CD4-positive, alpha-beta memory T cell (primary cell): ENCODE results near the gene SSBP3. TPM values are rescaled to one million over a fixed set of nuclear protein-coding genes. Genes with fewer than 3 reads are reported as not detected.
A peak's percentile ranks its signal among the peaks of the same experiment; 100 is the strongest.

Source experiments
- CTCF ChIA-PET: fragments of 350-600 bp; sonication (Branson Sonifier 250); formaldehyde crosslinking; loops from one replicate; lab custom pipeline; 2021; ENCODE audit warnings: inconsistent platforms; ENCODE audit not compliant: partially characterized antibody; lab: Charles Lee
- POLR2A ChIA-PET: fragments of 350-600 bp; sonication (Branson Sonifier 250); formaldehyde crosslinking; loops from one replicate; lab custom pipeline; 2021; ENCODE audit not compliant: partially characterized antibody; lab: Charles Lee
- DNase-seq, 5 donors: peaks; one replicate each; pipeline versions ENCODE4 v3.0.0 to v3.0.0-alpha.2; 2020 to 2022; ENCODE audit warnings: mixed read lengths in 1 of 5
- H3K27ac ChIP-seq: one replicate; pipeline ENCODE4 v1.7.0; 2013; ENCODE audit warnings: low read depth, low read length
- H3K27me3 ChIP-seq: 2 replicates; pipeline ENCODE4 v1.7.0; 2013; ENCODE audit warnings: mild to moderate bottlenecking, low read length, moderate library complexity; ENCODE audit not compliant: insufficient read depth
- H3K36me3 ChIP-seq: 2 replicates; pipeline ENCODE4 v1.7.0; 2013; ENCODE audit warnings: mild to moderate bottlenecking, low read length, moderate library complexity; ENCODE audit not compliant: insufficient read depth
- H3K4me1 ChIP-seq: 2 replicates; pipeline ENCODE4 v1.7.0; 2013; ENCODE audit warnings: mild to moderate bottlenecking, low read length, moderate library complexity; ENCODE audit not compliant: insufficient read depth
- H3K4me3 ChIP-seq, 2 donors: one replicate each; pipeline ENCODE4 v1.7.0; 2013; ENCODE audit warnings: low read length in 2 of 2, mild to moderate bottlenecking in 1 of 2
- H3K9me3 ChIP-seq, 2 donors: one replicate each; pipeline ENCODE4 v1.7.0; 2013; ENCODE audit warnings: low read length in 2 of 2, control low read depth in 1 of 2; ENCODE audit not compliant: control insufficient read depth in 1 of 2
- H3K27ac Mint-ChIP-seq, 7 donors: one replicate each; pipeline ENCODE4 v1.8.0; 2020 to 2021; ENCODE audit warnings: mixed read lengths in 7 of 7, mild to moderate bottlenecking in 6 of 7, inconsistent platforms in 3 of 7, moderate library complexity in 3 of 7
- H3K27me3 Mint-ChIP-seq, 2 donors: one replicate each; pipeline ENCODE4 v1.8.0; 2020 to 2021; ENCODE audit warnings: mixed read lengths in 2 of 2
- H3K36me3 Mint-ChIP-seq, 2 donors: one replicate each; pipeline ENCODE4 v1.8.0; 2020 to 2021; ENCODE audit warnings: mixed read lengths in 2 of 2, inconsistent platforms in 1 of 2, mild to moderate bottlenecking in 1 of 2
- H3K4me1 Mint-ChIP-seq, 4 donors: one replicate each; pipeline ENCODE4 v1.8.0; 2020 to 2021; ENCODE audit warnings: mixed read lengths in 4 of 4, mild to moderate bottlenecking in 1 of 4
- H3K4me3 Mint-ChIP-seq, 8 donors: one replicate each; pipeline ENCODE4 v1.8.0; 2020 to 2021; ENCODE audit warnings: mixed read lengths in 8 of 8, mild to moderate bottlenecking in 7 of 8, moderate library complexity in 6 of 8, inconsistent platforms in 3 of 8
- H3K9me3 Mint-ChIP-seq, 8 donors: one replicate each; pipeline ENCODE4 v1.8.0; 2020 to 2021; ENCODE audit warnings: mixed read lengths in 8 of 8, mild to moderate bottlenecking in 5 of 8, inconsistent platforms in 3 of 8, moderate library complexity in 1 of 8
- intact Hi-C: fragments of 100-400 bp; cut with micrococcal nuclease; formaldehyde crosslinking; loops from one replicate; pipeline ENCODE4 v1.15.1; 2023
- polyA plus RNA-seq, 2 donors: library from polyadenylated mRNA; unstranded; fragments of 300-500 nt; fragmentation: Illumina TruSeq; gene quantifications; one replicate each; pipeline ENCODE4 v1.2.3, GENCODE V29; 2021
- total RNA-seq, 2 experiments: library from RNA; stranded (reverse); gene quantifications; one replicate each; pipeline ENCODE4 v1.2.3, GENCODE V29; 2021

The SSBP3 gene
- total and polyA plus RNA-seq, 4 experiments from 2014 or later = 10.9 to 87.6 (median 45.1) TPM

GRCh38 chr1:54282101-54282847, 123.9 kb downstream of the SSBP3 start:
- no peak overlapping the region for H3K27ac ChIP-seq
- POLR2A ChIA-PET = no interaction called here
- no peak overlapping the region for H3K4me3 ChIP-seq
- peaks cover 10% of the 10 kb centered on the region for H3K36me3 ChIP-seq
- H3K27ac Mint-ChIP-seq = peak overlapping the region in 3 of 7 donors; percentile 20 to 64 (median 29)
- no peaks in the 10 kb centered on the region for H3K27me3 ChIP-seq
- no peaks in the 10 kb centered on the region for H3K9me3 Mint-ChIP-seq
- peaks cover 39 to 71% (median 55%) of the 10 kb centered on the region in 4 donors for H3K4me1 Mint-ChIP-seq
- CTCF ChIA-PET = no interaction called here
- peaks cover 11 to 15% of the 10 kb centered on the region in 2 donors for H3K36me3 Mint-ChIP-seq
- no peaks in the 10 kb centered on the region for H3K9me3 ChIP-seq
- H3K4me3 Mint-ChIP-seq = no peak overlapping the region
- no peak for DNase-seq
- H3K27me3 Mint-ChIP-seq = no peaks in the 10 kb centered on the region
- H3K4me1 ChIP-seq = peaks cover 50% of the 10 kb centered on the region
- intact Hi-C loops = no loop called here

GRCh38 chr1:54280651-54281050, 125.5 kb downstream of the SSBP3 start:
- POLR2A ChIA-PET = no interaction called here
- Histone ChIP-seq H3K36me3 (peaks cover 10% of the 10 kb centered on the region), H3K27ac (no peak overlapping the region), H3K4me1 (peaks cover 35% of the 10 kb centered on the region), H3K4me3 (no peak overlapping the region), H3K27me3 (no peaks in the 10 kb centered on the region), H3K9me3 (no peaks in the 10 kb centered on the region)
- intact Hi-C loops = no loop called here
- Mint-ChIP-seq H3K4me3 (peak overlapping the region in 1 of 8 donors; percentile 7), H3K36me3 (peaks cover 14 to 21% of the 10 kb centered on the region in 2 donors), H3K27me3 (no peaks in the 10 kb centered on the region), H3K9me3 (no peaks in the 10 kb centered on the region), H3K27ac (peak overlapping the region in 2 of 7 donors; percentile 31 to 68), H3K4me1 (peaks cover 34 to 69% (median 47%) of the 10 kb centered on the region in 4 donors)
- no peak for DNase-seq
- CTCF ChIA-PET = no interaction called here

GRCh38 chr1:54279457-54279856, 126.7 kb downstream of the SSBP3 start:
- no peak for DNase-seq
- POLR2A ChIA-PET = no interaction called here
- H3K27ac Mint-ChIP-seq = peak overlapping the region in 1 of 7 donors; percentile 66
- H3K4me1 Mint-ChIP-seq = peaks cover 27 to 66% (median 42%) of the 10 kb centered on the region in 4 donors
- intact Hi-C loops = no loop called here
- H3K4me3 Mint-ChIP-seq = no peak overlapping the region
- Histone ChIP-seq H3K4me1 (peaks cover 24% of the 10 kb centered on the region), H3K4me3 (no peak overlapping the region), H3K27ac (no peak overlapping the region), H3K27me3 (no peaks in the 10 kb centered on the region), H3K36me3 (peaks cover 10% of the 10 kb centered on the region), H3K9me3 (no peaks in the 10 kb centered on the region)
- peaks cover 14 to 21% of the 10 kb centered on the region in 2 donors for H3K36me3 Mint-ChIP-seq
- CTCF ChIA-PET = interaction anchor here (2.9 kb wide), 1 partner anchor 15 kb away, joined by 8 read pairs; no protein-coding TSS in a partner anchor
- H3K9me3 Mint-ChIP-seq = no peaks in the 10 kb centered on the region
- H3K27me3 Mint-ChIP-seq = no peaks in the 10 kb centered on the region

GRCh38 chr1:54278941-54279422, 127.2 kb downstream of the SSBP3 start:
- H3K36me3 Mint-ChIP-seq = peaks cover 14 to 21% of the 10 kb centered on the region in 2 donors
- CTCF ChIA-PET = interaction anchor here (1.0 to 2.9 kb wide), 3 partner anchors 14 to 534 kb away, joined by 3 to 8 read pairs (median 4); no protein-coding TSS in a partner anchor
- H3K9me3 Mint-ChIP-seq = no peaks in the 10 kb centered on the region

GRCh38 chr1:54277451-54278341, 128.5 kb downstream of the SSBP3 start:
- no peak for DNase-seq
- no peaks in the 10 kb centered on the region for H3K27me3 ChIP-seq
- intact Hi-C loops = no loop called here
- CTCF ChIA-PET = interaction anchor here (1.0 to 2.9 kb wide), 4 partner anchors 13 to 535 kb away, joined by 3 to 8 read pairs (median 4); no protein-coding TSS in a partner anchor
- Mint-ChIP-seq H3K4me1 (peaks cover 18 to 49% (median 35%) of the 10 kb centered on the region in 4 donors), H3K4me3 (peak overlapping the region in 1 of 8 donors; percentile 13), H3K9me3 (no peaks in the 10 kb centered on the region), H3K27me3 (no peaks in the 10 kb centered on the region), H3K27ac (peak overlapping the region in 3 of 7 donors; percentile 2 to 70 (median 58)), H3K36me3 (peaks cover 14 to 20% of the 10 kb centered on the region in 2 donors)
- POLR2A ChIA-PET = interaction anchor here (1.2 kb wide), 1 partner anchor 128 kb away, joined by 4 read pairs; the partner anchor contains the start of gene SSBP3
- H3K27ac ChIP-seq = no peak overlapping the region
- H3K4me1 ChIP-seq = peaks cover 17% of the 10 kb centered on the region
- no peak overlapping the region for H3K4me3 ChIP-seq
- H3K9me3 ChIP-seq = no peaks in the 10 kb centered on the region
- H3K36me3 ChIP-seq = peaks cover 10% of the 10 kb centered on the region

More at GRCh38 chr1:54278941-54279422, 127.2 kb downstream of the SSBP3 start:
- intact Hi-C loops = no loop called here
- DNase-seq = no peak
- Mint-ChIP-seq H3K4me1 (peaks cover 24 to 62% (median 40%) of the 10 kb centered on the region in 4 donors), H3K4me3 (no peak overlapping the region), H3K27me3 (no peaks in the 10 kb centered on the region), H3K27ac (no peak overlapping the region)
- Histone ChIP-seq H3K9me3 (no peaks in the 10 kb centered on the region), H3K27ac (no peak overlapping the region), H3K27me3 (no peaks in the 10 kb centered on the region), H3K4me3 (no peak overlapping the region), H3K4me1 (peaks cover 21% of the 10 kb centered on the region), H3K36me3 (peaks cover 10% of the 10 kb centered on the region)
- POLR2A ChIA-PET = no interaction called here

- Histone ChIP-seq H3K36me3 (peaks cover 10% of the 10 kb centered on the region), H3K27me3 (no peaks in the 10 kb centered on the region), H3K9me3 (no peaks in the 10 kb centered on the region), H3K4me1 (peaks cover 17% of the 10 kb centered on the region), H3K27ac (no peak overlapping the region), H3K4me3 (no peak overlapping the region)
- H3K27me3 Mint-ChIP-seq = no peaks in the 10 kb centered on the region
- H3K4me3 Mint-ChIP-seq = no peak overlapping the region
- H3K36me3 Mint-ChIP-seq = peaks cover 14 to 22% of the 10 kb centered on the region in 2 donors
- ChIA-PET CTCF (interaction anchor here (1.0 to 2.9 kb wide), 2 partner anchors 12 to 223 kb away, joined by 3 to 8 read pairs; no protein-coding TSS in a partner anchor), POLR2A (interaction anchor here (1.2 kb wide), 1 partner anchor 129 kb away, joined by 4 read pairs; the partner anchor contains the start of gene SSBP3)
- peaks cover 18 to 44% (median 31%) of the 10 kb centered on the region in 4 donors for H3K4me1 Mint-ChIP-seq
- no peak for DNase-seq
- H3K9me3 Mint-ChIP-seq = no peaks in the 10 kb centered on the region
- intact Hi-C loops = no loop called here
- H3K27ac Mint-ChIP-seq = peak overlapping the region in 5 of 7 donors; percentile 20 to 88 (median 70)
Measured at GRCh38 chr1:54276617-54277450, 129.4 kb downstream of the SSBP3 start.
